GM23248 (cell line): ENCODE data around the gene UBE2H.

Experiments
- EZH2 ChIP-seq: fragments of 200-600 bp; sonication (generic); IDR thresholded peaks from 2 replicates; pipeline ENCODE4 v1.6.1; 2018; ENCODE audit warnings: antibody characterized with exemption, mild to moderate bottlenecking; ENCODE audit not compliant: insufficient read depth, poor library complexity, severe bottlenecking
- EZH2phosphoT487 ChIP-seq: fragments of 200-600 bp; sonication (generic); IDR thresholded peaks from 2 replicates; pipeline ENCODE4 v1.6.1; 2018; ENCODE audit warnings: antibody characterized with exemption, moderate library complexity, mild to moderate bottlenecking, low read depth; ENCODE audit not compliant: insufficient read depth

GRCh38 chr7:129851809-129852208, 101.0 kb downstream of the UBE2H start:
- no peak for TF ChIP-seq EZH2
- no peak for TF ChIP-seq EZH2phosphoT487
